CD4-positive, alpha-beta T cell treated with Interleukin-21 for 1 hour (primary cell): ENCODE data around the gene CEBPE.

Source experiments
- DNase-seq: peaks from one replicate; pipeline ENCODE4 v3.0.0-alpha.2; 2020

The CEBPE gene

GRCh38 chr14:23101986-23102625, 16.9 kb downstream of the CEBPE start:
- no peak for DNase-seq

DNA sequence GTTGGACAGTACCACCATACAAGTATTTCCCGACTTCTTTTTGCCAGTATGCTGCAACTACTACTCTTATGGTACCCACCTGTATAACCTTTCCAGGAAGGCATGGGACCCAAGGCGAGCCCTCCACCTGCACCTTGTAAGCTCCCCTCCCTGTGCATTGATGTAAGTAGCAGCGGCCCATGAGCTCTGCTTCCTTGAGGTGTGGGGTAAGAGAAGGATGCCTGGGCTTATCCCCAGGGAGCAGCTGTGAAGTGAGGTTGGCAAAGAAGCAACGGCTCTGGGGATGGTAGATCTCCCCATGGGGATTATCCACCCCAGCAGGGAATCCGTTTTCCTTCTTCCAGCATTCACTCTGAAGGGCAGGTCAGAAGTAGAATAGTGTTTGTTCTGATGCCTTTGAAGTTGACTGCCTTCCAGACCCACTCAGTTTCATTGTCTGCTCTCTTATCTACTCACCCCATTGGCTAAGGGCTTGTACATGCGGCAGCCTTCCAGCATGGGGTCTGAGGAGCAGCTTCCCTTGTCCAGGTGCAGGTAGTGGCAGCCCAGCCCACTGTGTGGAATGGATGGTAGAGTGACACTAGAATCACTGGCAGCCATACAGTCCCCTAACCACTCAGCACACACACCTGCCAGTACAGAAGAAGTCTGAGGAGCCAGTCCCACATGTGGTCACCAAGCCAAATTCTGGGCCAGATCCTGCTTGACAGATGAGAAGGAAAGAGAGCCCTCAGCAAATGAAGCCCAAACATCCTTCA, 17.7 kb downstream of the CEBPE start:
- no peak for DNase-seq

DNA sequence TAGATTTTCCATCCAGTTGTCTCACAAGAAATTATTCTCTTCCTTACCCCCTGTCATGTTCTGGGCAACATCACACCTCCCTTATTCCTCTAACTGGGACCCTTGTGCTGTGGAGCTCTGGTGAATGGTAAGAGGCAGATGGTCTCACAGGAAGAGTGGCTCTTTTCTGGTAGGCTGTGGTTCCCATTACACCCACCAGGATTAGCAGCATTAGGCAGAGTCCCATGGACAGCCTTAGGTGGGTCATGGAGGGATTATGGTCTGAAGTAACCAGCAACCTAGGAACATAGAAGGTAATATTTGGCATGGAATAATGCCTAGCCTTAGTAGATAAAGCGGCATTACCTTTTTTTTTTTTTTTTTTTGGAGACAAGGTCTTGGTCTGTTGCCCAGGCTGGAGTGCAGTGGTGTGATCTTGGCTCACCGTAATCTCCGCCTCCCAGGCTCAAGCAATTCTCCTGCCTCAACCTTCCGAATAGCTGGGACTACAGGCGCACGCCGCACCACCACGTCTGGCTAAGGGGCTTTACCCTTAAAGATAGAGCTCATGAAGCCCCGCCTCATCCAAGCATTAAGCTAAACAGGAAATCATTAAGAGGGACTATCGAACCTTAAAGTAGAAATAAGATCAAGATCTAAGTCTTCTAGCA, 19.7 kb downstream of the CEBPE start:
- DNase-seq, result no peak

DNA sequence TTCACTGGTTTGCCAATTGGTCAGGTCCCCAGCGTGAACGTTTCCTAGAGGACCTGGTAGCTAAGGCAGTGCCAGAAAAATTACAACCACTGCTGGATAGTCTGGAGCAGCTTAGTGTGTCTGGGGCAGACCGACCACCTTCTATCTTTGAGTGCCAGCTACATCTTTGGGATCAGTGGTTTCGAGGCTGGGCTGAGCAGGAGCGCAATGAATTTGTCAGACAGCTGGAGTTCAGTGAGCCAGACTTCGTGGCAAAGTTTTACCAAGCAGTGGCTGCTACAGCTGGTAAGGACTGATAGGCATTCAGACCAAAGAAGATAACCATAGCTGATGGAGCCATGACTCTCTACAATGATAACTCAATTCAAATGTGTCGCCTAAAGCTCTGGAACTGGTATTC, 21.3 kb downstream of the CEBPE start:
- no peak for DNase-seq

DNA sequence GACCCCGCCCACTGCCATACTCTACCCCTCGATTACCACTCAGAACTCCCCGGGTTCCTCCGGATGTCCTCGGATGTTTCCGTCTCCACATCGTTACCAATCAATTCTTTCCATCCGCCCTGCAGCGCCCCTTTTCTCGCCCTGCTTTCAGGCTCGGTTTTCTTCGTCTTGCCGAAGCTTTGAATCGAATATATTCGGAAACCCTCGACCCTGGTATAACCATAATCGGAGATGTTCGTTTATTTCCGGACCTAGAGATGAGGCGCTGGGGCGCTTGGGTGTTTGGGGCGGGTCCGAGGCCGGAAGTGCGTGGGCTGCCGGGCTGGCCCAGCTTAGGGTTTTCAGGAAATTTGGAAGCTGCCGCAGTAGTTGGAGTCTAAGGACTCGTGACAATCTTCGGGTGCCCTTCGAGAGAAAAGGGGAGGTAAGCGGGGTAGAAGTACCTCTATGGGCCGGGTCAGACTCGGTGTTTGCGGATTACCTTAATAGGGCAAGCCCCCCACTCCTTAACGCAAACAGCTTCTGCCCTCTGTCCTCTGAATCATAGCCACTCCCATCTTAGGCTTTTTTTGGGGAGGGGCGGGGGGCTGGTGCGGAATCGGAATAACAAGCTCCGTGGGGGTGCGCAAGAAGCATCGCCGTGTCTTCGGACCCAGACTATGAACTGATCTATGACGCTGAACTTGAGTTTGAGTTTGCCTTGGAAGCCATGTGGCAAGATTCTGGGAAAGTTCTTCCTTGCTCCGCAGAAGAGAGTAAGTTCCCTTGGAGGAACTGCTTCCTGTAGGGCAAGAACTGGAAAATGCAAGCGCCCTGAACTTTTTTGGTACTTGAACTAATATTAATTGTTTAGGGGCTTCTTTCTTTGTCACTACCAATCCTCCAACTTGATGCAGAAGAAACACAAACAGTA, 23.6 kb downstream of the CEBPE start, which contains the start of gene C14orf119:
Gene C14orf119, plus strand, starts transcription at position 310 of the 913 bp plus-strand sequence. CDS start 2,154 bp downstream, outside the sequence.
- DNase-seq, result peak; percentile 100

GRCh38 chr14:23094666-23095195, 24.3 kb downstream of the CEBPE start, which contains the start of gene ACIN1:
Gene ACIN1 (minus strand): TSS chr14:23095136. CDS start chr14:23095112, 24 bp downstream.
- peak; percentile 84 for DNase-seq

DNA sequence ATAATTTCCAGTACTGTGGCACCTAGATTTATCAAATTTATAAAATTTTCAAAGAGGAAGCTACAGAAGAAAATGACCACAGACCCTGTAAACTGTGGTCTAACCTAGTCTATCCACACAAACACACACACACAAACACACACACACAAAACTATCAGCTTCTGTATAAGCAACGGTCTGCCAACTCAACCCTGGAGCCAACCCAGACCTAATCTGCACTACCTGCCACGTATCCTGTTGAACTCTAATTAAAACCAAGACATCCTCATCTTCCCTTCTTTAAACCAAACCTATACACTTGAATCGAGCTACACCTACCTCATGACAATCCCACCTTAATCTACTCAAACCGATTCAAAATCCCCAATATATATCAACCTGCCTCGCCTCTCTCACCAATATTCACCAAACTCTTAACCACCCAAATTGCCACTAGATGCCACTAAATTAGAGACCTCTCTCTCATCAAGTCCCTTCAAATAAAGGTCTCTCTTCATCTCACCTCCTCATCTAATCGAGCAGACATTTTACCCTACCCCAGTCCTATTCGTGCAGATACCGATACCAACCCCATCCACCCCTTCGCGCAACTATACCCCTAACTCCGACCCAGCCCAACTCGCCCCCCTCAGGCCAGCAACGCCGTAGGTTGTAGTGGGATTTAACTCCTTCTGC, 24.9 kb downstream of the CEBPE start:
- DNase-seq, result peak; percentile 9

DNA sequence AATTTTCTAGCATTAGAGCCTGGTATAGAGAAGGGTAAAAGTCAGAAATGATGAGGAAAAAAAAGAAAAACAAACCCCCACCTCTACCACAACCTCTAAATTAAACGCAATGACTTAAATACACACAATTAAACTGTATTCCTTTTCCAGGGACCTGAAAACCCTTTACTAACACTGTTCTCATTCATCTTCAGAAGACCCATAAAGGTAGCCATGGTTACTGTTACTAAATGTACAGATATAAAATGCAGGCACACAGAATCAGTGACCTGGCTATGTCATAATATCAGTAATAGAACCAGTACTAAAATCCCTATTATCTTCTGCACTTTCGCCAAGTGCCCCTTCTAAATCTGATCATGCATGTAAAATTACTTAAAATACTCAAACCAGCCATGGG, 25.5 kb downstream of the CEBPE start:
- DNase-seq, result no peak

DNA sequence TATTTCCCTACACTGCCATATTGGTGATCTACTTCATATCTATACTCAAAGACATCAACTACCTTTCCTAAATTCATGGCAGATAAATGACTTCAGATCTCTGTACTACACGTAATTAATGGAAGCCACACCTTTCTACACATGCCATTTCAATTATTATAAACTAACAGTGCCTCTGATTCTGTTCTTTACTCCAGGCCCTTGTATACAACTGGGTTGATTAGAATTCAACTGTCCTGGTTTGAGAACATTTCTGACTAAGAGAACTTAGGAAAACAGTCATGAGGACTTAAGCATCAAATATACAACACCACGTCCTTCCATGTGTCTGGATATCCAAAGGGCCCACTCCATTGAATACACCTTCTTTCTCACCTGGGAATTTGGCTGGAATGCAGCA, 26.0 kb downstream of the CEBPE start:
- no peak for DNase-seq

DNA sequence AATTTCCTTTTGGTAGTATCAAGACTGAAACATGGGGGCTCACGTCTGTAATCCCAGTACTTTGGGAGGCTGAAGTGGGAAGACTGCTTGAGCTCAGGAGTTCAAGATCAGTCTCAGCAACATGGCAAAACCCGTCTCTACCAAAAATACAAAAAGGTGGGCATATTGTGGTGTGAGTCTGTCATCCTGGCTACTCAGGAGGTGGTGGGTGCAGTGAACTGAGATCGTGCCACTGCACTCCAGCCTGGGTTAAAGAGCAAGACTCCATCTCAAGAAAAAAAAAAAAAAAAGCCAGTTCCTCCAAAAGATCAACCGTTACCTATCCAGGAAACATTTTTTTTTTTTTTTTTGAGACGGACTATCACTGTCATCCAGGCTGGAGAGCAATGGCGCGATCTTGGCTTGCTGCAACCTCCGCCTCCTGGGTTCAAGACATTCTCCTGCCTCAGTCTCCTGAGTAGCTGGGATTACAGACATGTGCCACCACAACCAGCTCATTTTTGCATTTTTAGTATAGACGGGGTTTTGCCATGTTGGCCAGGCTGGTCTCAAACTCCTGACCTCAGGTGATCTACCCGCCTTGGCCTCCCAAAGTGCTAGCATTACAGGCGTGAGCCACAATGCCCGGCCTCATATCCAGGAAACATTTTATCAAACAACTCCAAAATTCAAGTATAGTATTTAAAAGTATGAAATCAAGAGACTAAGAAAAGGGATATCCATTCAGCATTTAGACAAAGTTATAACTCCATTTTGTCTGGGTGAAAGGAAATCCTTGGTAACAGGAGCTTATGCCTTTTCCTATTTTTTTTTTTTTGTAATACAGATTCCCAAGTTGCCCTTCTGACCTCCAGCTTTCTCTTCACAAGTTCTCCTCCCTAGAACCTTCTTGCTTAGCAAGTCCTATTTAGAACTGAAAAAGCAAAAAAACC, 27.5 kb downstream of the CEBPE start:
- DNase-seq, result no peak

DNA sequence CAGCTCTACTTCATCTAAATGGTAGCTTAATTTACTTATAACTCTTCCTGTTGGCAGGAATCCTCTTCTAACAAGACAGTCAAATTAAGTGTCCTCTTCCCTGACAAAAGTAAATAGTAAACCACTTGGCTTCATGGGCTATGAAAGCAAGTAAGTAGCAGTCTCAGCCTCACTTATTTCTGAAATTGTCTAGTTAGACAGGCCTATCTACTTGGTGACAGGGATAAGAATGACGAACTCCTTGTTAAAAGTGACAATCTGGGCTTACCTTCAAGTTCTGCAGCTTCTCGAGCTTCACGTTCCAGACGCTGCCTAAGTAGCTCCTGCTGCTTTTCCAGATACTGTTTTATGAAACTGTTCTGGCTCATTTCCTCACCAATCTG, 28.8 kb downstream of the CEBPE start:
- DNase-seq, result no peak

GRCh38 chr14:23089498-23090253, 29.4 kb downstream of the CEBPE start:
- no peak for DNase-seq

DNA sequence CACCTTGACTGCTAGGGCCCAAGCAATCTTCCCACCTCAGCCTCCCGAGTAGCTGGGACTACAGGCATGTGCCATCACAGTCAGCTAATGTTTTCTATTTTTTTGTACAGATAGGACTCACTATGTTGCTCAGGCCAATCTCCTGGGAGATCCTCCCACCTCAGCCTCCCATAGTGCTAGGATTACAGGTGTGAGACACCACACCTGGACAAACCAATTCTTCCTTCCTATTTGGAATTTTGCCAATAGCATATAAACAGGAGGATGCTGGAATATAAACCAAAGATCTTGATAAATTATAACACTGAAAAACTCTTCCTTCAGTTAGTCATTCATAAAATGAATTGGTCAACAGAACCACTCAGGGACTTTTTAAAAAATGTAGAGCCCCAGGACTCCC, 32.5 kb downstream of the CEBPE start:
- DNase-seq, result no peak

- DNase-seq, result no peak
Measured at GRCh38 chr14:23085458-23085857, 33.6 kb downstream of the CEBPE start.

DNA sequence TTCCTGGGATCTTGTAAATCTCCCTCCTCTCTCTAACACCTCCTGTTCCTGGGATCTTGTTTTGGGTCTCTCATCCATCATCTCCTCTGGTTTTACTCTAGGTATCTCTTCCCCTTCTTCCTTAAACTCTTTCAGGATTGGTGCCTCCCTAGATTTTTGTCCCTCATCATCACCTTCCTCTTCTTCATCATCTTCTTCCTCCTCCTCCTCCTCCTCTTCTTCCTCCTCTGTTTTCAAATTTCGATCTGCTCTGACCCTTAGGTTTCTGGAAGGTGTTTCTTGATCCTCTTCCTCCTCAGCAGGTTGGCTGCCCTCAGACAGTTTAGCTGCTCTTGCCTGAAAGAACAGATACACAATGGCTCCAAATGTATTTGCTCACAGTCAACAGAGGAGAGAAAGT, 38.6 kb downstream of the CEBPE start:
- no peak for DNase-seq

- DNase-seq, result no peak
Measured at GRCh38 chr14:23079716-23080115, 39.3 kb downstream of the CEBPE start.

GRCh38 chr14:23078692-23079116, 40.4 kb downstream of the CEBPE start:
- DNase-seq, result no peak

- no peak for DNase-seq
Measured at GRCh38 chr14:23077962-23078361, 41.1 kb downstream of the CEBPE start.

DNA sequence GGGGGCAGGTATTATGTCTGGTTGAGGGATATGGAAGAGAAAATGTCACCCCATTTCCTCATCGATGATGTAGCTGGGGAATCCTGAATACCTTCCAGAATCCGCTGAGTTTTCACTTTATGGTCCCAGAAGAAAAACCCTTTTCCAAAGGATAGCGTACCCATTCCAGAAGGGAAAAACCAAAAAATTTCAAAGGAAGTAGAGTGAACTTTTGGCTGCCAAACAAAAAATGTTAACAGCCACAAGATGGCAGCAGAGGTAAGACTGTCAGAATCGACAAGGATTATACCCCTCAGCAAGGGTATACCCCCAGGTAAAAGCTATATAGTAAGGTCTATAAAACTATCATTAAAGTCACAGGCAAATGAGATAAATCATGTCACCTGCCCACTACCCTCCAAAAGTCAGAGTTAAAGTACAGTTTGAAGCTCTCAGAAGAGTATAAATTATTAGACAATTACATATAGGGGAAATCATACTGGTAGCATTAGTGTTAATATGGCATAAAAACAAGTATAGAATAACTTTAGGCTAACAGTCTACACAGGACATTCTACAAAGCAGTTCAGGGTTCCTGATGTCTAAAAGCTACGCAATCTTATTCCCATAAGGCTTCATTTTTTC, 42.2 kb downstream of the CEBPE start:
- peak; percentile 55 for DNase-seq
